Heart left ventricle (tissue), 13 donors: ENCODE results near the gene MARCHF7.

ENCODE experiments used
- CTCF ChIP-seq, 12 donors: fragments of 200-600 bp; sonication (generic) in 4 of 12; IDR thresholded peaks; one replicate each; pipeline versions ENCODE4 v1.5.0 to v1.8.0; 2018 to 2022; ENCODE audit warnings: antibody characterized with exemption in 12 of 12, mild to moderate bottlenecking in 5 of 12
- POLR2A ChIP-seq, 2 donors: fragments of 450-650 bp; IDR thresholded peaks; one replicate each; pipeline ENCODE4 v1.6.1; 2017; ENCODE audit warnings: antibody characterized with exemption in 2 of 2, mild to moderate bottlenecking in 2 of 2, moderate library complexity in 2 of 2
- donor health status: ischemic (EF 13 %, LVEDD 7.1; RV severe dilation, severe dysfunction).
- donor health status: DM: no; HTN: yes; CAD: no.
- donor health status: DM: no; HTN: no; CAD: no.
- donor health status: ischemic (EF 25% LVEDD 6.9; RV normal size, moderate dysfunction).
- donor health status: ischemic (EF 25% LVEDD 5.7; RV mildly dilated, moderate dysfunction).
- donor health status: ischemic (EF 35%, LVEDD 5.7; RV mildly dilated, moderate dysfunction).
- donor health status: nonischemic (EF 11% LVEDD 7.7; RV severe dilation, severe dysfunction).
- donor health status: DM: yes; HTN: yes; CAD: no.
- donor health status: PGD.
- donor health status: ischemic (EF 29% LVEDD 5.4; RV normal size, mild dysfunction).
- donor health status: nonischemic (EF 23%, LVEDD 6.1; RV moderate dilation, normal function).

- TF ChIP-seq POLR2A (IDR thresholded peaks at IDR 0.05) = no peak
- TF ChIP-seq CTCF (IDR thresholded peaks at IDR 0.05) = no peak
Measured at GRCh38 chr2:159728629-159729028, 16.3 kb downstream of the MARCHF7 start.
